B cell (primary cell): ENCODE data around the gene TRMT13. TPM values are rescaled to one million over a fixed set of nuclear protein-coding genes. Genes with fewer than 3 reads are reported as not detected.

Experiments used
- ATAC-seq: fragments of 200-7000 bp; cut with Tn5 transposase; one replicate; pipeline ENCODE4 v1.10.0; 2021; ENCODE audit warnings: low read depth, mild to moderate bottlenecking, moderate number of reproducible peaks, moderate library complexity
- CTCF ChIA-PET: fragments of 350-600 bp; sonication (Branson Sonifier 250); formaldehyde crosslinking; loops from one replicate; lab custom pipeline; 2021; ENCODE audit warnings: antibody characterized with exemption, inconsistent platforms; lab: Charles Lee
- POLR2A ChIA-PET: fragments of 350-600 bp; sonication (Branson Sonifier 250); formaldehyde crosslinking; loops from one replicate; lab custom pipeline; 2021; ENCODE audit warnings: antibody characterized with exemption; lab: Charles Lee
- DNase-seq: peaks from one replicate; pipeline ENCODE4 v3.0.0; 2013
- H2AFZ ChIP-seq: 2 replicates; pipeline ENCODE4 v1.6.1; 2012; ENCODE audit warnings: mild to moderate bottlenecking, low read depth, low read length; ENCODE audit not compliant: insufficient read depth, poor library complexity, severe bottlenecking
- H3K27ac ChIP-seq, 2 donors: 1 replicate in 1 of 2; 2 replicates in 1 of 2; pipeline ENCODE4 v1.5.1; 2012 to 2013; ENCODE audit warnings: low read length in 2 of 2, mild to moderate bottlenecking in 2 of 2, moderate library complexity in 1 of 2
- H3K27me3 ChIP-seq, 4 experiments: fragments of 200-600 bp in 1 of 4; sonication (generic) in 1 of 4; replicated peaks in 1 of 4; 1 replicate in 2 of 4; 2 replicates in 2 of 4; pipeline versions ENCODE4 v1.6.1 to v1.7.0; 2013 to 2016; ENCODE audit warnings: low read length in 3 of 4, mild to moderate bottlenecking in 2 of 4, mixed read lengths in 1 of 4, moderate library complexity in 1 of 4; ENCODE audit not compliant: insufficient read depth in 4 of 4, control insufficient read depth in 3 of 4; ENCODE audit errors: control extremely low read depth in 1 of 4
- H3K36me3 ChIP-seq, 2 experiments: replicated peaks in 1 of 2; 1 replicate in 1 of 2; 2 replicates in 1 of 2; pipeline versions ENCODE4 v1.6.1 to v1.7.1; 2013; ENCODE audit warnings: low read length in 1 of 2; ENCODE audit not compliant: insufficient read depth in 2 of 2, control insufficient read depth in 1 of 2; ENCODE audit errors: control extremely low read depth in 1 of 2, extremely low read depth in 1 of 2
- H3K4me1 ChIP-seq, 2 donors: fragments of 200-600 bp in 1 of 2; sonication (generic) in 1 of 2; 1 replicate in 1 of 2; 2 replicates in 1 of 2; pipeline versions ENCODE4 v1.5.1 to v1.6.1; 2013 to 2017; ENCODE audit warnings: low read length in 2 of 2; ENCODE audit not compliant: control insufficient read depth in 2 of 2, insufficient read depth in 2 of 2
- H3K4me2 ChIP-seq: replicated peaks from 2 replicates; pipeline ENCODE3; 2012; ENCODE audit warnings: mild to moderate bottlenecking, low read depth, low read length; ENCODE audit not compliant: poor library complexity, severe bottlenecking
- H3K4me3 ChIP-seq, 5 experiments: fragments of 200-600 bp in 1 of 5; sonication (generic) in 1 of 5; 1 replicate in 3 of 5; 2 replicates in 2 of 5; pipeline versions ENCODE4 v1.5.1 to v1.7.0; 2011 to 2016; ENCODE audit warnings: low read length in 4 of 5, mild to moderate bottlenecking in 4 of 5, low read depth in 2 of 5, control low read depth in 1 of 5, moderate library complexity in 1 of 5; ENCODE audit not compliant: insufficient read depth in 1 of 5; ENCODE audit errors: control extremely low read depth in 1 of 5, extremely low read depth in 1 of 5
- H3K79me2 ChIP-seq: fragments of 200-600 bp; sonication (generic); one replicate; pipeline ENCODE4 v1.6.0; 2016; ENCODE audit warnings: low read length; ENCODE audit not compliant: control insufficient read depth, insufficient read depth
- H3K9ac ChIP-seq: fragments of 200-600 bp; sonication (generic); 2 replicates; pipeline ENCODE4 v1.6.1; 2017; ENCODE audit warnings: mild to moderate bottlenecking, low read length, moderate library complexity
- H3K9me3 ChIP-seq, 3 donors: one replicate each; pipeline versions ENCODE4 v1.6.1 to v1.7.1; 2013; ENCODE audit warnings: low read length in 2 of 3; ENCODE audit not compliant: control insufficient read depth in 2 of 3, insufficient read depth in 1 of 3; ENCODE audit errors: control extremely low read depth in 1 of 3
- H4K20me1 ChIP-seq: 2 replicates; pipeline ENCODE4 v1.6.0; 2012; ENCODE audit warnings: mild to moderate bottlenecking, low read length; ENCODE audit not compliant: insufficient read depth, control insufficient read depth, poor library complexity, severe bottlenecking
- H3K27ac Mint-ChIP-seq: one replicate; pipeline ENCODE4 v1.8.0; 2021; ENCODE audit warnings: mixed read lengths
- H3K27me3 Mint-ChIP-seq: one replicate; pipeline ENCODE4 v1.8.0; 2021; ENCODE audit warnings: mixed read lengths
- H3K4me1 Mint-ChIP-seq: one replicate; pipeline ENCODE4 v1.8.0; 2021; ENCODE audit warnings: mixed read lengths
- H3K4me3 Mint-ChIP-seq: one replicate; pipeline ENCODE4 v1.8.0; 2021; ENCODE audit warnings: mixed read lengths
- H3K9me3 Mint-ChIP-seq: one replicate; pipeline ENCODE4 v1.8.0; 2022; ENCODE audit warnings: mixed read lengths; ENCODE audit not compliant: insufficient read depth
- CTCF ChIP-seq: fragments of 200-600 bp; IDR thresholded peaks from one replicate; pipeline ENCODE4 v1.8.0; 2022; ENCODE audit warnings: antibody characterized with exemption, mild to moderate bottlenecking
- EZH2 ChIP-seq: IDR thresholded peaks from 2 replicates; pipeline ENCODE4 v1.6.1; 2012; ENCODE audit warnings: borderline replicate concordance, low read depth, mild to moderate bottlenecking, moderate library complexity, low read length; ENCODE audit not compliant: insufficient read depth, poor library complexity, severe bottlenecking
- WGBS: methylation state at CpG from one replicate; pipeline ENCODE4 v1.1.5; 2013; ENCODE audit warnings: missing lambda C conversion rate; ENCODE audit not compliant: insufficient coverage; 5-methylcytosine and 5-hydroxymethylcytosine counted together
- intact Hi-C: fragments of 100-400 bp; cut with micrococcal nuclease; formaldehyde crosslinking; loops from one replicate; pipeline ENCODE4 v1.10.0; 2022
- polyA plus RNA-seq: library from polyadenylated mRNA; depleted of rRNA; stranded (reverse); fragments of >200 nt; gene quantifications from 2 replicates; pipeline ENCODE4 v1.2.3, GENCODE V29; 2012
- total RNA-seq, 2 donors: library from RNA; stranded (reverse); fragments of 120-200 nt in 1 of 2; gene quantifications; 1 replicate in 1 of 2; 2 replicates in 1 of 2; pipeline versions ENCODE4 v1.2.3 to v1.2.4, GENCODE V29; 2013 to 2022

TRMT13 gene
- total and polyA plus RNA-seq, 2 donors (not counting 1 experiment from before 2014, with no cell fraction given), result 15.6 to 40.1 TPM

GRCh38 chr1:100162881-100163280 is 29.9 kb downstream of the TRMT13 start:
- Histone ChIP-seq H3K4me1 (no peaks in the 10 kb centered on the region), H3K4me2 (no peak overlapping the region), H4K20me1 (no peaks in the 10 kb centered on the region), H3K36me3 (no peaks in the 10 kb centered on the region), H3K9ac (no peak overlapping the region), H3K4me3 (no peak overlapping the region), H3K27ac (no peak overlapping the region), H2AFZ (no peak overlapping the region), H3K79me2 (no peaks in the 10 kb centered on the region), H3K27me3 (no peaks in the 10 kb centered on the region), H3K9me3 (no peaks in the 10 kb centered on the region)
- TF ChIP-seq CTCF, result no peak
- no peak for TF ChIP-seq EZH2
- ChIA-PET CTCF (no interaction called here), POLR2A (no interaction called here)
- Mint-ChIP-seq H3K27ac (no peak overlapping the region), H3K9me3 (no peaks in the 10 kb centered on the region), H3K4me3 (no peak overlapping the region), H3K27me3 (no peaks in the 10 kb centered on the region), H3K4me1 (no peaks in the 10 kb centered on the region)
- intact Hi-C loops, result no loop called here
- no peak for DNase-seq
- no peak for ATAC-seq

GRCh38 chr1:100164216-100164615 is 31.3 kb downstream of the TRMT13 start:
- no peak overlapping the region for H2AFZ ChIP-seq
- no peaks in the 10 kb centered on the region for H3K79me2 ChIP-seq
- H3K4me1 Mint-ChIP-seq, result no peaks in the 10 kb centered on the region
- no peaks in the 10 kb centered on the region for H3K27me3 ChIP-seq
- no CpG with 5 or more reads among the region's 2 CpGs for WGBS
- POLR2A ChIA-PET, result no interaction called here
- H3K4me3 ChIP-seq, result no peak overlapping the region
- H3K36me3 ChIP-seq, result no peaks in the 10 kb centered on the region
- no peak for TF ChIP-seq CTCF
- ATAC-seq, result no peak
- no peaks in the 10 kb centered on the region for H3K4me1 ChIP-seq
- no peaks in the 10 kb centered on the region for H3K9me3 ChIP-seq
- no peaks in the 10 kb centered on the region for H3K27me3 Mint-ChIP-seq
- no peak overlapping the region for H3K9ac ChIP-seq
- H4K20me1 ChIP-seq, result no peaks in the 10 kb centered on the region
- H3K9me3 Mint-ChIP-seq, result no peaks in the 10 kb centered on the region
- no peak overlapping the region for H3K27ac ChIP-seq
- intact Hi-C loops, result no loop called here
- no peak for DNase-seq
- CTCF ChIA-PET, result interaction anchor here (0.8 kb wide), 1 partner anchor 299 kb away, joined by 3 read pairs; no protein-coding TSS in a partner anchor
- H3K27ac Mint-ChIP-seq, result no peak overlapping the region
- H3K4me2 ChIP-seq, result no peak overlapping the region
- H3K4me3 Mint-ChIP-seq, result no peak overlapping the region
